GM18870 (cell line): ENCODE results near the gene ZNF516.

Experiments
- ATAC-seq: cut with Tn5 transposase; IDR thresholded peaks from one replicate; pipeline ENCODE4 v1.9.1; 2021; ENCODE audit warnings: moderate library complexity; ENCODE audit not compliant: unreplicated experiment

ZNF516 gene

GRCh38 chr18:76368976-76369375 lies 126.1 kb downstream of the ZNF516 start:
- ATAC-seq = no peak

GRCh38 chr18:76368271-76368670 lies 126.8 kb downstream of the ZNF516 start:
- no peak for ATAC-seq

GRCh38 chr18:76367168-76368125 lies 127.6 kb downstream of the ZNF516 start:
- ATAC-seq = no peak

GRCh38 chr18:76365561-76365960 lies 129.5 kb downstream of the ZNF516 start:
- ATAC-seq = no peak

GRCh38 chr18:76364282-76365259 lies 130.5 kb downstream of the ZNF516 start:
- peak; percentile 71 for ATAC-seq

- ATAC-seq = no peak
These were observed 131.5 kb downstream of the ZNF516 start for GRCh38 chr18:76363436-76364120.

GRCh38 chr18:76362676-76363075 lies 132.4 kb downstream of the ZNF516 start:
- ATAC-seq = no peak

- ATAC-seq = no peak
These were observed 133.8 kb downstream of the ZNF516 start for GRCh38 chr18:76361219-76361618.

GRCh38 chr18:76359909-76360308 lies 135.1 kb downstream of the ZNF516 start:
- no peak for ATAC-seq

- ATAC-seq = no peak
These were observed 136.3 kb downstream of the ZNF516 start for GRCh38 chr18:76358774-76359173.

GRCh38 chr18:76357585-76358260 lies 137.3 kb downstream of the ZNF516 start:
- ATAC-seq = no peak

- ATAC-seq = no peak
These were observed 137.9 kb downstream of the ZNF516 start for GRCh38 chr18:76357174-76357573.

GRCh38 chr18:76356666-76357065 lies 138.4 kb downstream of the ZNF516 start:
- no peak for ATAC-seq

GRCh38 chr18:76354348-76354747 lies 140.7 kb downstream of the ZNF516 start:
- no peak for ATAC-seq

- ATAC-seq = no peak
These were observed 141.5 kb downstream of the ZNF516 start for GRCh38 chr18:76353500-76353899.

GRCh38 chr18:76353046-76353445 lies 142.0 kb downstream of the ZNF516 start:
- ATAC-seq = no peak

GRCh38 chr18:76351961-76352581 lies 143.0 kb downstream of the ZNF516 start:
- ATAC-seq = no peak

GRCh38 chr18:76350134-76351025 lies 144.7 kb downstream of the ZNF516 start:
- no peak for ATAC-seq
